Neutrophil (primary cell): ENCODE measurements around the gene HOXC4.

Experiments
- H3K27ac ChIP-seq: fragments of 200-600 bp; sonication (generic); 2 replicates; pipeline ENCODE4 v1.5.1; 2016; ENCODE audit warnings: mild to moderate bottlenecking, moderate library complexity
- H3K27me3 ChIP-seq: fragments of 200-600 bp; sonication (generic); 2 replicates; pipeline ENCODE4 v1.6.0; 2016; ENCODE audit warnings: mild to moderate bottlenecking
- H3K36me3 ChIP-seq: fragments of 200-600 bp; sonication (generic); 2 replicates; pipeline ENCODE4 v1.5.1; 2017
- H3K4me1 ChIP-seq, 2 experiments: fragments of 200-600 bp in 1 of 2; sonication (generic) in 1 of 2; 1 replicate in 1 of 2; 2 replicates in 1 of 2; pipeline versions ENCODE4 v1.5.1 to v1.6.1; 2013 to 2016; ENCODE audit warnings: low read depth in 1 of 2, low read length in 1 of 2, mild to moderate bottlenecking in 1 of 2, moderate library complexity in 1 of 2; ENCODE audit not compliant: control insufficient read depth in 1 of 2, insufficient read depth in 1 of 2
- H3K4me3 ChIP-seq, 2 experiments: fragments of 200-600 bp in 1 of 2; sonication (generic) in 1 of 2; 1 replicate in 1 of 2; 2 replicates in 1 of 2; pipeline ENCODE4 v1.5.1; 2013 to 2016; ENCODE audit warnings: low read depth in 1 of 2, low read length in 1 of 2, mild to moderate bottlenecking in 1 of 2, moderate library complexity in 1 of 2
- H3K9me3 ChIP-seq: fragments of 200-600 bp; sonication (generic); 2 replicates; pipeline ENCODE4 v1.5.1; 2016
- TF ChIP-seq, protein P1 (sequence below): fragments of 200-600 bp; sonication (generic); IDR thresholded peaks from 2 replicates; pipeline ENCODE4 v1.5.1; 2016; ENCODE audit warnings: antibody characterized with exemption

HOXC4 gene

DNA sequence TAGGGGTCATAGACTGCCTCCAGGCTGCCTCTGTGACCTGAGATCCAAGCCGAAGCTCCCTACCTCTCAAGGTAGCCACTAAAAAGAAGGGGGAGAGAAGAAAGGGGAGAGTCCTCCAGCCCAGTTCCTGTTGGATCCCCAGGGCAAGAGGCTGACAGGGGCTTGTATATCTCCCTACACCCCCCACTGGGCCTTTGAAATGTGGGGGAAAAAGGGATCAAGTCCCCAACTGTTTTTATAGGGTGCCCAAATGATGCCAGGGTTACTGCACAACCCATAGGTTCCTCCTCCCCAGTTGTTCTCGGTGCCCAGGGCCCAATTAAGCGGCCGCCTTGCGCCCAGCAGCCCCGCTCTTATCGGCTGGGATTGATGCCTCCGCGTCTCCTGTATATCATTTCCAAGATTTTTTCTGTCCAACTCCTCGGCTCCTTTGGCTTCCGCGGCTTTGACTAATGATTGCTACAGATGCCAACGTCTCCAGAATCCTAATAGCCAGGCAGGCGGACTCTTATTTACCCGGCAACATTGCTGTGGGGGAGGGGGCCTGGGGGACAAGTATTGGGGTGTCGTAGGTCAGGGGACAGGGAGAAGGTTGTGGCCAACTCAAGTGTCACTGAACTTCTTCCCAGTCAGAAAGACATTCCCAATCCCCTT is 7.6 kb upstream of the HOXC4 start:
- Histone ChIP-seq H3K4me1 (no peaks in the 10 kb centered on the region), H3K9me3 (no peaks in the 10 kb centered on the region), H3K4me3 (no peak overlapping the region), H3K27me3 (peaks cover 100% of the 10 kb centered on the region), H3K36me3 (no peaks in the 10 kb centered on the region), H3K27ac (no peak overlapping the region)
- TF ChIP-seq, protein P1, sequence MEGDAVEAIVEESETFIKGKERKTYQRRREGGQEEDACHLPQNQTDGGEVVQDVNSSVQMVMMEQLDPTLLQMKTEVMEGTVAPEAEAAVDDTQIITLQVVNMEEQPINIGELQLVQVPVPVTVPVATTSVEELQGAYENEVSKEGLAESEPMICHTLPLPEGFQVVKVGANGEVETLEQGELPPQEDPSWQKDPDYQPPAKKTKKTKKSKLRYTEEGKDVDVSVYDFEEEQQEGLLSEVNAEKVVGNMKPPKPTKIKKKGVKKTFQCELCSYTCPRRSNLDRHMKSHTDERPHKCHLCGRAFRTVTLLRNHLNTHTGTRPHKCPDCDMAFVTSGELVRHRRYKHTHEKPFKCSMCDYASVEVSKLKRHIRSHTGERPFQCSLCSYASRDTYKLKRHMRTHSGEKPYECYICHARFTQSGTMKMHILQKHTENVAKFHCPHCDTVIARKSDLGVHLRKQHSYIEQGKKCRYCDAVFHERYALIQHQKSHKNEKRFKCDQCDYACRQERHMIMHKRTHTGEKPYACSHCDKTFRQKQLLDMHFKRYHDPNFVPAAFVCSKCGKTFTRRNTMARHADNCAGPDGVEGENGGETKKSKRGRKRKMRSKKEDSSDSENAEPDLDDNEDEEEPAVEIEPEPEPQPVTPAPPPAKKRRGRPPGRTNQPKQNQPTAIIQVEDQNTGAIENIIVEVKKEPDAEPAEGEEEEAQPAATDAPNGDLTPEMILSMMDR, result no peak

DNA sequence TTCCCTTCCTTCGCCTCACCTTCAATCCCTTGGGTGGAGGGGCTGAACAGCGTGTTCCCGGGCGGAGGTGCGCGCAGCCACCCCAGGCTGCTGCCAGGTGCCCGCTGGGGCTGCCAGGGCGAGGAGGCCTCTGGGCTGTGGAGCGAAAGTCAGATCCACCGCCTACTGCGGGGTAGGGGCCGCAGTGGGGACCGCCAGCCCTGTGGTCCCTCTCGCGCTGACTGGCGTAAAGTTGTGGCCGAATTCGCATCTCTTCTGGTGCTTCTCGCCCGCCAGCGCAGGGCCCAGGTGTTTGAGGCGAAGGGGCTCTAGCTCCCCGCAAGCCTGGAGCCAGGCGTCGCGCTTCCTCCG is 6.9 kb upstream of the HOXC4 start:
- TF ChIP-seq, protein P1, result no peak

DNA sequence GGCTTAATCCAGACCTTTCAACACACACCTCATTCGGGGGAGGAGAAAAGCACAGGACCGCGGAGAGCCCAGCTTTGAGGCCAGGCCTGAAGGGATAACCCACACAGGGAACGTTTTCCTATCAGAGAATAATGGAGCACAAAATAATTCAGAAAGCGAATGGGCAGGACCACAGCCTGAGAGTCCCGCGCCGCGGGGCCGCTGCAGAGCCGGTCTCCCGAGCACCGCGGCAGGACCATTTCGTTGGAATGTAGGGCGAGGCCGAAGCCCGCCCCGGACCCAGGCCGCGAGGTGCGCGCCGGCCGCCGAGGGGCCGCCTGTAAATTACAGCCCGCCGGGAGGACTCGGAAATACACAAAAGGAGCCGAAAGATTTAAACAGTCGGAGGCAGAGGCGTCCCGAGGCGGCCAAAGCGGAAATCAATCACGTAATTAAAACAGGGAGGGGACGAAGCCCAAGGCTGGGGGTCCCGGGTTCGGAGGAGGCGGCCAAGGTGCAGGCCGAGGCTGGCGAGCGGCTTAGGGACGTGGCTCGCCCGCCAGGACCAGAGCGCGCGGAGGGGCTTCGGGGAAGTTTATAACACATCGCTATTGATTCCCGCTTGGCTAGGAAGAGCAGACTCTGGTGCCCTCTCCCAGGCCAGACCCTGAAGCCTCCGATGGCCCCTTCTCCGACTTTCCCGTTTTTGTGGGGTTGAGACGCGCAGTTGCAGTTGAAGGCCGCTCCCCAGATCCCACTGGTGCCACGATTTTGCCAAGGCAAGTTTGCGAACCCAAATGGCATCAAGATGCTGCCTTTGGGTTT is 6.3 kb upstream of the HOXC4 start:
- Histone ChIP-seq H3K9me3 (no peaks in the 10 kb centered on the region), H3K4me1 (no peaks in the 10 kb centered on the region), H3K4me3 (no peak overlapping the region), H3K27ac (no peak overlapping the region), H3K36me3 (no peaks in the 10 kb centered on the region), H3K27me3 (peaks cover 100% of the 10 kb centered on the region)
- TF ChIP-seq, protein P1, result no peak

More for the DNA sequence above, 6.9 kb upstream of the HOXC4 start:
- Histone ChIP-seq H3K36me3 (no peaks in the 10 kb centered on the region), H3K9me3 (no peaks in the 10 kb centered on the region), H3K4me1 (no peaks in the 10 kb centered on the region), H3K27me3 (peaks cover 100% of the 10 kb centered on the region), H3K27ac (no peak overlapping the region), H3K4me3 (no peak overlapping the region)

DNA sequence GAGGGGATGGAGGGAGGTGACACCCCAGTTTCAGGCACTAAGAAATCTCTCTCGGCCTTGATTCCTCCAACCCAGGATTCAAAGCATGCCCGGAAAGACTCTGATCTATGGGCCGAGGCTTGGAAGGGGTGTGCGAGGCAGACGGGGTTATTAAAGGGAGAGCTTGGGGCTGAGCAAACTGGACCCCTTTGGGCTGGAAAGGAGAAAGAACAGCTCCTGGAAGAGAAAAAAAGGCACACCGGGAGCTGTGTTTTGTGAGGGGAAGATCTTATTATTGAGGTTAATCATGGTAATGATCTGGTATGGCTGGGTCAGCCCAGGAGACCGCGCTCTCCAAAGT is 5.7 kb upstream of the HOXC4 start:
- Histone ChIP-seq H3K4me1 (no peaks in the 10 kb centered on the region), H3K4me3 (no peak overlapping the region), H3K36me3 (no peaks in the 10 kb centered on the region), H3K27me3 (peaks cover 100% of the 10 kb centered on the region), H3K27ac (no peak overlapping the region), H3K9me3 (no peaks in the 10 kb centered on the region)
- TF ChIP-seq, protein P1, result no peak

DNA sequence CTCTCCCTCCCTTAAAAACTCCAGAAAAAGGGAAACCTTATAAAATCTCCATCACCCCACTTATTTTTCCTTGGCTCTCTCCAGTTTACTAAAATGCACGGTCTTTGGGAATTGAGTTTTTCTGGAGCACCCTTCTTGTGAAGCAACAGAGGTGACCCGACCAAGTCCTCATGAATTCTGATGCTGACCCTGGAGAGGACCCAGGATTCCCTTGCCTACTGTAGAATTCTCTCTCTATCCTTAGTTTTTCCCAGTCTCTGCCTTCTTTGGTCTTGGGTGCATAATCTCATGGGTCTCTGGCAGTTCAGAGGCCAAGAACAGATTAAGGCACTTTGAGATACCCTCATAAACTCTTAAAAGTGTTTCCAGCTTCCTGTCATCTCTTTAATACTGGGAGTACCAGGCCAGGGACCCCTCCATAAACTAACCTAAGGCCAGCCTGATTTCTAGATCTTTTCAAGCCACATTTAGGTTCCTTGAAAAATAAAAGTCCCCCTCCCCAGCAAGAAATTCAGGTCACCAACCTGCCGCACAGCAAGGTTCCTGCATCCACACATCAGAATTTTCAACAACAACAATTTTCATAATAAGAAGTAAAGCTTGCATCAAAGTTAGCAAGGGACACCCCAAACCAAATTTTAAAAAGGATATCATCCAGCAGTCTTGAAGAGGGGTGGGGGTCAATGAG is 5.1 kb upstream of the HOXC4 start:
- no peak overlapping the region for H3K4me3 ChIP-seq
- TF ChIP-seq, protein P1, result no peak
- no peaks in the 10 kb centered on the region for H3K36me3 ChIP-seq
- no peaks in the 10 kb centered on the region for H3K9me3 ChIP-seq
- no peak overlapping the region for H3K27ac ChIP-seq
- H3K4me1 ChIP-seq, result no peaks in the 10 kb centered on the region
- peaks cover 100% of the 10 kb centered on the region for H3K27me3 ChIP-seq
